GM11168 (cell line): ENCODE data around the gene GBGT1.

Experiments used
- in situ Hi-C: fragments of 300-500 bp; cut with MboI; formaldehyde crosslinking; loops from one replicate; pipeline ENCODE4 v1.12.0; 2022; ENCODE audit warnings: low sequenced_read_pairs; ENCODE audit not compliant: unreplicated experiment

The GBGT1 gene

DNA sequence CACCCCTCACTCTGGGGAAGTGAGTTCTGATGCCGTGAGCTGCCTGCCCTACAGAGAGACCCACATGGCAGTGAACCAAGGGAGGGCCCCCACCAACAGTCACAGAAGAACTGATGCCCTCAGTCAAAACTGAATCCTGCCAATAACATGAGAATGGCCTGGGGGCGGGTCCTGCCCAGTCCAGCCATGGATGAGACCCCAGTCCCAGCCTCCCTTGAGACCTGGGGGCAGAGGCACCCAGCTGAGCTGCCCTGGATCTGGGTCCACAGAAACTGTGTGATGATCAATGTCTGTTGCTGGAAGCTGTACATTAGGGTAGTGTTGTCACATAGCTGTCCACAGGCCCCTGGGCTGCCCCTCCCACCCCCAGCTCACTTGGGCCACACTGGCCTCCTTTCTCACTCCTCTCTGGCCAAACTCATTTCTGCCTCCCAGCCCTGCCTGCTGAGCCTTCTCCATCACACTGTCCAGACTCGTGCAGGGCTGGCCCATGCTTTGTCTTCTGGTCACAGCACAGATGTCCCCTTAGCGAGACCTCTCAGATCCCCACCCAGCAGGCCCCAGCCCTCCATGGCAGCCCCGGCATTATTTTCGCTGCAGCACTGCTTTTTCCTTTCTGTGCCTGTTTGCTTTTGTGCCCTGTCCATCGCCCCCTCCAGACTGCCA is 16.8 kb downstream of the GBGT1 start:
- in situ Hi-C loops = no loop called here

DNA sequence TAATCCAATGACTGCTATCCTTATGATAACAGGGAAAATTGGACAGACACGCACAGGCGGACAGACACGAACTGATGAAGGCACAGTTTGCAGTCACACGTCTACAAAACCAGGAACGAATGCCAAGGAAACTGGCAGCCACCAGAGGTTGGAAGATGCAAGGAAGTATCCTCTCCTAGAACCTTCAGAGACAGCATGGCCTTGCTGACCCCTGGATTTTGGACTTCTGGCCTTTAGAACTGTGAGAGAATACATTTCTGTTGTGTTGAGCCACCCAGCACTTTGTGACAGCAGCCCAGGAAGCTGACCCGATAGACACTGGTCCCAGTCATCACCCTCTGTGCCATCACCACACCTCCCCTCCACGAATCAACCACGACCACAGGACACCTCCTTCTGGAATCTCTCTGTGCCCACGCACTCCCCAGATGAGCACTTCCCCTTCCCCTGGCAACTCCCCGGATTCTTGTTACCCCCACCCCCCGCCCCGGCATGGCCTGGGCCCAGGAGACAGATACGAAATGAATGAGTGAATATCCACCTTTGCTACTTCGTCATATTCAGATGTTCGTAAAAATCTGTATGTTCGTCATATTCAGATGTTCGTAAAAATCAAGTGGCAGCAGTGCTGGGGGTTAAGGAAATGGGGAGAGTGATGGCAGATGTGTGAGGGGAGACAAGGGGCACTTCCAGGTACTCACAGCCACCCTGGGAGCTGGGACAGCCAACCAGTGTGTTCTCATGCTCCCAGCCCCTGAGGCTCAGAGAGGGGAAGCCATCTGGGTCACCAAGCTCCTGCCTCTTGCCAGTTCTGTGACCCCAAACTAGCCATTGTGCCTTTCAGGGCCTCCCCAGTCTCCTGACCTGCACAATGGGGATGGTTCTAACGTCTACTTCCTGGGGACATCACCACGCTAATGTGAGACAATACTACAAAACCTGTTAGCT is 18.5 kb downstream of the GBGT1 start:
- in situ Hi-C loops = loop anchor here (5.0 kb wide), 1 partner anchor 43 kb away; no protein-coding TSS in a partner anchor

- in situ Hi-C loops = loop anchor here (5.0 kb wide), 1 partner anchor 42 kb away; no protein-coding TSS in a partner anchor
Measured at GRCh38 chr9:133144142-133144903, 19.4 kb downstream of the GBGT1 start.

GRCh38 chr9:133143639-133144141 is 20.0 kb downstream of the GBGT1 start:
- in situ Hi-C loops = loop anchor here (5.0 kb wide), 1 partner anchor 41 kb away; no protein-coding TSS in a partner anchor

GRCh38 chr9:133142684-133143622 is 20.8 kb downstream of the GBGT1 start:
- in situ Hi-C loops = loop anchor here (5.0 kb wide), 1 partner anchor 41 kb away; no protein-coding TSS in a partner anchor

DNA sequence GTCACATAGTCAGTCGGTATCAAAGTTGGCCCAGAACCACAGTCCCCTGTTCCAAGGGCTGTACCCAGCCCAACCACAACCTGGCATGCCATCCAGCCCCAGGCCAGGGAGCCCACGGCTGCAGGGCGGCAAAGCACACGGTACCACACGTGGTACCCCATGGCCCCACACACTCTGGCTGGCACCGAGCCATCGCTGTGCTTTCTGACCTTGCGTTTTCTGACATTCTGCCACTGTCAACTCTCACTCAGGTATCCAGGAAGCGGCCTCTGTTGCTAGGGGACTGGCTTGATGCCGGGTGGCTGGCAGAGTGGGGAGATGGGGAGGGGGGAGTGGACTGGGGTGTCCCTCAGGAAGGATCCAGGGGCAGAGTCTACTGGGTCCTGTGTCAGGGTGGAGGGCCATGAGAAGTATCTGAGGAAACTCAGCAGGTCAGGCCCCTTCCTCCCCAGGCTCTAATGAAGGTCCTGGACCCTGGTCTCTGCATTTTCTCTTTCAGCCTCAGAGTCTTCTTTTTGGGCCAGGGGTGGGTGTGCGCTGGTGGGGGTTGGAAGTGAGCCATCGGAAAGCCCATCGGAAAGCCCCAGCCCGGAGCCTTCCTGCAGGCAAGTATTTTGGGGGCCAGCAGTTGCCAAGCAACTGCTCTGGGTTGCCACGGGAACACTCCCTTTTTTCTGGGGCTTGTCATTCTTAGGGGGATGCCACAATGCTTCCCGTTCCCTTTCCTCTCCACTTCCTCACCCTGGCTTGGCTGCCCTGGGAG is 21.7 kb downstream of the GBGT1 start:
- in situ Hi-C loops = loop anchor here (5.0 kb wide), 1 partner anchor 40 kb away; no protein-coding TSS in a partner anchor

GRCh38 chr9:133140606-133141005 is 23.1 kb downstream of the GBGT1 start:
- in situ Hi-C loops = loop anchor here (5.0 kb wide), 1 partner anchor 38 kb away; no protein-coding TSS in a partner anchor

DNA sequence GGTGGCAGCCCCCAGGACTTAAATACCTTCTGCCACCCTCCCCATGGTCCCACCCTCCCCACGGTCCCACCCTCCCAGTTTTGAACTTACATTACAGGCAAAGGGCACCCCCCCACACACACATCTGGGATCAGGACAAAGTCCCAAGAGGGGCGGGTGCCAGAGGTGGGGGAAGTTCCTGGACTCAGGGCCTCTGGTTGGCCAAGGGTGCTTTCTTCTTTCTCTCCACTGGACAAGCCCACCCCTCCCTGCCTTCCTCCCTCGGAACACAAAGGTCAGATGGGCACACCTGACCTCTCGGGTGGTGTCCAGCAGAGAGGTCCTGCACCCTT is 23.6 kb downstream of the GBGT1 start:
- in situ Hi-C loops = loop anchor here (5.0 kb wide), 1 partner anchor 38 kb away; no protein-coding TSS in a partner anchor

DNA sequence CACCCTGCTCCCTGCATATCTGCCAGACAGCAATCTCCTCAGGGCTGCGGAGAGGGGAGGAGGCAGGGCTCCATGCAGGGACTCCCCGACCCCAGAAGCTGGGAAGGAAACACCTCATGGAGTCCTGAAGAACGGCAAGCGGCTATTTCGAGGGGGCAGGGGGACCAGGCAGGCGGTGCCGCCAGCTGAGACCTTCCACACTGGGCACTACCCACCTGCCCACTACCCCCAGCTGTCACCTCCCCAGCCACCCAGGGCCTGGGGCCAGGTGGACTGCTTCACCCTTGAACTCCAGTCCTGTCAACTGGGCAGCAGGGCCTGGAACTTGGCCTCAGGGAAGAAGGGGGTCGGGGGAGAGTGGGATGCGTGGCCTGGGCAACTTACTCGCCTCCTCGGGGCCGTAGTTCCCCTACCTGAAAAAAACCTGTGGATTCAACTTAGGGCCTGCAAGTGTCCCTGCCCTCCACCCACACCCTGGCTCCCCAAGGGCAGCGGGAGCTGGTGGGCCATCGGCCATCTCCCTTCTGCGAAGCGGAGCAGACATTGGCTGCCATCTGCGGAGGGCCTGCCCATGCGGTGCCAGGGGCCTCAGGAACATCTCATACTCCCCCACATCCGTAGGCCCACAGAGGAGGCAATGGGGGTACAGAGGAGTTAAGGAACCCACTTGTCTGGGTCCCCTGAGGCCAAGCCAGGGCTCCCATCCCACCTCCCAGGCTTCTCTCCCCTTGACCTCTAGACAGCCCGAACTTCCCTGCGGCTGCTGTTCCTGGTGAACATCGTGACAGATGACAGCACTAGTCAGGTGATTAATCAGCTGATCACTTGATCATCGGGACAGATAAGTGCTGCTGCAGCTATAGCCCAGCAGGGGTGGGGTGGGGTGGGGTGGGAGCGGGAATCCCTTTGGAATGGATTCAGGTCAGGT is 24.2 kb downstream of the GBGT1 start:
- in situ Hi-C loops = loop anchor here (5.0 kb wide), 1 partner anchor 37 kb away; no protein-coding TSS in a partner anchor

GRCh38 chr9:133137451-133138231 is 26.1 kb downstream of the GBGT1 start:
- in situ Hi-C loops = no loop called here

GRCh38 chr9:133135146-133135745 is 28.5 kb downstream of the GBGT1 start:
- in situ Hi-C loops = no loop called here

DNA sequence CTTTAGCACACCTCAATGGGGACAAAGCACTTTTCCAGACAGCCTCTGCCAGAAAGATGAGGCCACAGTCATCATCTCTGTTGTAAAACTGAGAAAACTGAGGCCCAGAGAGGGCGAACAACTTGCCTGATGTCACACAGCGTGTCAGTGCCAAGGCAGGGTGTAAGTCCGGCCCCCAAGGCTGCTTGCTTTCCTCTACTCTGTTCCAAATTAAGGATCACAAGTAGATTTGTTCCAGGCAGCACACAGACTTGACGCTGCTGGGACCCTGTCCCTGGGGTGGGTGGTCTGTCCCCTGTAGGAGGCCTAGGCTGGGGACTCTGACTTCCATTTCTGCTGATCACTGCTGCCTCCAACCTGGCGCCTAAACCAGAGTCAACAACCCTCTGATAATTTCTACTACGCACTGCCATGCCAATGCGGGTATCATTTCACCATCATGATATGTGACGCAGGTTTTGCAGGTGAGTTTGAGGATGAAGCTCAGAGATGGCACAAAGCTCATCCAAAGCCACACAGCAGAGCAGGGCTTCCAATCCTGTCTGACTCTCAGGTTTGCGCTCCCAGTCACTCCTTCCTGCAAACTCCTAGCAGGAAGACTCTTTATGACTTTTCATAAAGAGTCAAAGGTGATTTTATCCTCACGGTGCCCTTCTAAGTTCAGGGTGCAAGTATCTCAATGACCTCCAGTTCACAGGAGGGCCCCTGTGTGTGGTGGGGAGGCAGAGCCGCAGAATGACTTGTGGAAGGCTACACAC is 29.1 kb downstream of the GBGT1 start:
- in situ Hi-C loops = no loop called here

DNA sequence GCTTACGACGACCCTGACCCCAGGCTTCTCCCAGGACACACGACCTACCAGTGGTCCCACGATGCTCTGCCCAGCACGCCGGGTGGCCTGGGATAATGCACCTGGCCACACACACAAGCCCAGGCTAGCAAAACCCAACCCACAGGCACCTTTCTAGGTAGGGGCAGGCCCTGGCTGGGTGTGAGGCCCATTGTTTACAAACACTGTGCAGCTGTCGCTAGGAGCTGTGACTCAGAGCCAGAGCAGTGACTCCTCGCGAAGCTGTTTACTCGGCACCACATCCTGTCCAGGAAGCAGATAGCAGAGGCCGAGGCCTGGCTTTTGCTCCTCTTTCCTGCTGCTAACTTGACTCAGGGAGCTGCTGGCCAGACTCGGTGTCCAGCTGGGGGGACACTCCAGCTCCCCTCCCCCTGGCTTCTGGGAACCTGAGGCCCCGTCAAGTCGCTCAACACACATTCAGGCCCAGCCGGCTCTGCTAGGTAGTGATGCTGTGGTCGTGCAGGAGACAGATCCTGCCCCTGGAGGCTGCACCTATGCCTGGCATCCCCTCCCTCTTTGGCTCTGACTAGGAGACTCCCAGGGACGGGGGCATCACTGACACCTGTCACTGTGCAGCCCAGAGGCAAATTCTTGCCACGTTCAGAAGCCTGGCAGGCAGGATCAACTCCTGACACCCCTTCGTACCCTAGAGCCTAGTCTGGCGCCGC is 29.9 kb downstream of the GBGT1 start:
- in situ Hi-C loops = no loop called here

- in situ Hi-C loops = no loop called here
Measured at GRCh38 chr9:133132174-133132573, 31.5 kb downstream of the GBGT1 start.

DNA sequence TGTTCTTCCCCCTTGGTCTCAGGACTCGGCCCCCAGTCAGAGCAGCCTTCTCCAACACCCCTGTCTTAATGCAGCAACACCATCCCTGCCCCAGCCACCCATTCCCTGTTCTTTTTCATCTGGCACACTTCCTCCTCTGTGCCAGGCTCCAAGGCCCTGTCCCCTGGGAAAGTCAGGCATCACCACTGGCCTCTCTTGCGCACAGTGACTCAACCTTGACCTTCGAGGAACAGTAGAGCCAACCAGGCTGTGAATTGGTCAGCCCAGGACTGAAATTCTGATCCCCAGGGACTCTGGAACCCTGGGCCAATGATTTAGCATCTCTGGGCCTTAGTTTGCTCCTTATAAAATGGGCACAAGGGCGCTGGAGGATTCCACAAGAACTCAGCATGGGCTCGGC is 32.2 kb downstream of the GBGT1 start:
- in situ Hi-C loops = no loop called here
